ENCODE measurements around the gene VDAC2.

The VDAC2 gene

DNA sequence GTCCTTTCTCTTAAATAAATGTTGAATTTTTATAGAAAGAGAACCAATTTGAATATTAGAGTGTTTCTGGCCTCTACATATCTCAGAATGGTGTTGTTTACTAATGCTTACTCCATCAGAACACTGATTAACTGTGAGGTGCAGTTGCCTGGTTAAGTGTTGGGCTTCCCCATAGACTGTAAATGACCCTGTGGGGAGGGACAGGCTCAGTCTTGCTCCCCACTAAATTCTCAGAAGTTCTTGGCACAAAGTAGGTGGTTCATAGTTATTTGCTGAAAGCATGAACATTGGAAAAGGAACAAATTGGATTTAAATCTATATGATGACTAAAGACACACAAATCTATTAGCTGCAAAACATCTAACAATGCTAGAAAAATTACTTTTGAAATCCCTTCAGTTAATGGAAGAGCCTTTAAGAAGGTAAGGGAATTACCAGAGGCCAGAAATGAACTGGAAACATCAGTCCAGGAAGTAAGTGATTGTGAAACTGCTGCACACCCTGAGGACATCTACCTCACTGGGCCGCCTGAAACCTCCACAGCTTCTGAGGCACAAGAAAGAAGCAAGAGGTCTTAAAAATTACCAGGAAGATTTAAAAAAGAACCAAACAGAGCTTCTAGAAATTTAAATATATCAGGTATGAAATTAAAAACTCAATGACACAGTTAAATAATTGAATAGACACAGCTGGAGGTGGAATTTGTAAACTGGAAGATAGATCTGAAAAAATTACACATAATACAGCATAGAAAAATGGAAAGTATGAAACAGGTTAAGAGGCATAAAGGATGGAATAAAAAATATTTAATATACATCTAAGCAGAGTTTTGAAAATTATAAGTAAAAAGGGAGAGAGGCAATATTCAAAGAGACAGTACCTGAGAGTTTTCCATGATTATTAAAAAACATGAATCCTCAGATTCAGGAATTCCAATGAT is 43.0 kb downstream of the VDAC2 start:
- DNase-seq (ENCODE audit: low spot score), result no peak

DNA sequence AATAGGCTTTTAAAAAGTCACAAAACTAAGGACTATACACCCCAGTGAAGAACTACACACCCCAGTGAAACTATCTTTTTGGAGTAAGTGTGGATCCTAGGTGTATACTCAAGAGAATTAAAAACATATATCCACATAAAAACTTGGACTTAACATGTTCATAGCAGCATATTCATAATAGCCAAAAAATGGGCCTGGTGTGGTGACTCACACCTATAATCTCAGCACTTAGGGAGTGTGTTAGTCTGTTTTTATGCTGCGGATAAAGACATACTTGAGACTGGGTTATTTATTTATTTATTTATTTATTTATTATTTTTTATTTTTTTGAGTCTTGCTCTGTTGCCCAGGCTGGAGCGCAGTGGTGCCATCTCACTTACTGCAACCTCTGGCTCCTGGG is 44.1 kb downstream of the VDAC2 start:
- no peak for DNase-seq (ENCODE audit: low spot score)

DNA sequence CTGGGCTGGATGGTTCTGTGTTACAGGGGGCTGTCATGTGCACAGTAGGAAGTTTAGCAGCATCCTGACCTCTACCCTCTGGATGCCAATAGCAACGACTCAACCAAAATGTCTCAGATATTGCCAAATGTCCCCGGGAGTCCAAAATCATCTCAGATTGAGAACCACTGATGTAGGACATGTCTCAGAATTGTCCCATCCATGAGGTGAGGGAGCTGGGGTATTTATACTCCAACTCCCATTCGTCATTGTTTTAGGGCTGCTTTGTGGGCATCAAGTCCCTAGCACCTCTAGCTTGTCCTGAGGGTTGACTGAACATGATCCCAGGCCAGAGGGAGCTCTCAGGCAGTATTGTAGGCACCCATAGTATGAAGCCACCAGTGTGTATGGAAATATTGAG is 50.4 kb downstream of the VDAC2 start:
- no peak for DNase-seq (ENCODE audit: low spot score)

DNA sequence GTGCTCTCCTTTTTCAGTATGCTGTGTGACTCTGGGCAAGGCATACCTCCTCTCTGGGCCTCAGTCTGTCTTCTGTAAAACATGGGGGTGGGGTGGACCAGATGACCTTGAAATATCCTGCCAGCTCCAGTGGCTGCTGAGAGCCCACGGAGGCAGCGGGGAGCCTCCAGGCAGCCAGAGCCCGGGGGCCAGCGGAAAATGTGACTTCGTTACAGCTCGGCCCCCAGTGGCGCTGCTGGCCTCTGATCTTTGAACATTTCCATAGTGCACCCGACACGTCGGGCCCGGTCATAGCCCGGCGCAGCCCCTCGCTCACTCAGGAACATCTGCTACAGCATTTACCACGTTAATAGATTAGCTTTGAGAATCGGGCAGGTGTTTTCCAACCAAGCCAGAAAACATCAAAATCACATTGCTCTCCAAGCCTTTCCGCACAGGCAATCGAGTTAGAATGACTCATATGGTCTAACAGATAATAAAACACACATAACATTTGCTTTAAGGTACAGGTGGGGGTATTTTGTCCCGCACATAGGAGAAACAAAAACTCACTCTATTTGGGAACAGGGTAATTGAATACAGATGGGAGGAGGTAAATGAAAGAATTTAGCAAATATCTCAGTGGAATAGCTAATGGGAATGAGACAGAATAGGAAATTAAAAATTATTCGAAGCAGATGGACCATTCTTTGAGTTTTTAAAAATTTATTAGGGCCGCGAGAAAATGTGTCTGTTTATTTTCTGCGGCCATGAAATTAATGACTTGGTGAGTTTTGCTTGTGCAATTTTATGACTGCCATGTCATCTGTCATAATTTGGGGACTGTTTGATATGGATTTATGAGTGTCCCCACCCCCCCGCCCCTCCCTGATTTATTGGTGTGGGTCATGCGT is 51.5 kb downstream of the VDAC2 start:
- DNase-seq (ENCODE audit: low spot score), result no peak

DNA sequence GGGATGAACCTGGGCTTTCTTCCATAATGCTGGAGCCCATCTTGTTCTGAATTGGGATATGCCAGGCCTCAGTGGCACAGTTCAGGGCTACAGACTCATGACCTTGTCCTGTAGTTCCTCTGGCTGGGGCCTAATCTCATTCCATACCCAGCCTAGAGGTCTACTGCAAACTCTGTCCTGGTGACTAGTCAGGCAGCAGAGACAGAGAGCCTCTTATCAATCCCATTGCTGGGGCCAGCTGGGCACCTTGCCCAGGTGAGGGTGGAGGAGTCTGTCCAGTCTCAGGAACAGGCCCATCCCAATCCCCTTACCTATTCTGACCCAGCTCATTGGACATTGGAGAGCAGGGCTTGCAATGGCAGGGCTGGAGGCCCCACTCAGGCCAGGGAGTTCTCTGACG is 53.2 kb downstream of the VDAC2 start:
- no peak for DNase-seq (ENCODE audit: low spot score)

DNA sequence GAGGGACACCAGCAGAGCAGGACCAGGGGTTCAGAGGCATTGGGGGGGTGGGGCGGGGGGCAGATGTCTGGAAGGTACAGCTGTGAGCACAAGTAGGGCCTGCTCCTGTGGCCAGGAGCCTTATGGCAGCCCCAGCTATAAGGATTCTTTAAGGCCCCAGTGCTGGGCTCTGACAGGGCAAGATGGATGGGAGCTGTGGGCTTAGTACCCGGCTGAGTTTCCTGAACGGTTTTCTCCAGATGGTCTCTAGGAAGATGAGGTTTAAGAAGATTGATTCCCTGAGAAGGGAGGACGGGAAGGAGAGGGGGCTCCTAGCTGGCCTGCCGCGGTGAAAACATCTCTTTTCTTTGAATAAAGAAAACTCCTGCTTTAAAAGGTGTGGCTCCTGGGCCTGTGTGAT is 55.3 kb downstream of the VDAC2 start:
- no peak for DNase-seq (ENCODE audit: low spot score)

DNA sequence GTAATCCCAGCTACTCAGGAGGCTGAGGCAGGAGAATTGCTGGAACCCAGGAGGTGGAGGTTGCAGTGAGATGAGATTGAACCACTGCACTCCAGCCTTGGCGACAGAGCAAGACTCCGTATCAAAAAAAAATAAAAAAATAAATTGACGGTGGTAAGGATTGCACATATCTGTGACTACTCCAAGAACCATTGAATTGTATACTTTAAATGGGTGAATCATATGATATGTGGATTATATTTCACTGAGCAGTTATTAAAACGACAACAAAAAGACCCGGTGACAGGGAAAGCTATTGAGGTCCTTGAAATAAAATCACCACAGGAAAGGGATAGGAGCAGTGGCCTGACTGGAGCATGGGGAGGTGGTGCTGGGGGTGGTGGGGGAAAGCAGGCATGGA is 56.3 kb downstream of the VDAC2 start:
- DNase-seq (ENCODE audit: low spot score), result no peak

DNA sequence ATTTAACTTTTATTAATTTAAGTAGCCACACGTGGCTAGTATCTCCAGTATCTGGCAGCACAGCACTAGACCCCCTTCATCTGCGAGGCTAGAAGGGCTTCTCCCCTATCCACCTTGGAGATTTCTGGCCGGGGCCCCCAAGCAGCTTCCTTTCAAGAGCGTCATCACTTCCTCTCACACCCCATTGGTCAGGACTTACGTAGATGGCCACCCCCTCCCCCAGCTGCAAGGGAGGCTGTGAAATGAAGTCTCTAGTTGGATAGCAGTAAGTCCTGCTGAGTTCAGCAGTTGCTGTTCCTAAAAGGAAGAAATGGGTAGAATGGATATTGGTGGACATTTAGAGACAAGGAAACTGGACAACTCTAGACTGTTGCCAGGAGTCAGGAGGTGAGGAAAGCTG is 59.0 kb downstream of the VDAC2 start:
- no peak for DNase-seq (ENCODE audit: low spot score)

DNA sequence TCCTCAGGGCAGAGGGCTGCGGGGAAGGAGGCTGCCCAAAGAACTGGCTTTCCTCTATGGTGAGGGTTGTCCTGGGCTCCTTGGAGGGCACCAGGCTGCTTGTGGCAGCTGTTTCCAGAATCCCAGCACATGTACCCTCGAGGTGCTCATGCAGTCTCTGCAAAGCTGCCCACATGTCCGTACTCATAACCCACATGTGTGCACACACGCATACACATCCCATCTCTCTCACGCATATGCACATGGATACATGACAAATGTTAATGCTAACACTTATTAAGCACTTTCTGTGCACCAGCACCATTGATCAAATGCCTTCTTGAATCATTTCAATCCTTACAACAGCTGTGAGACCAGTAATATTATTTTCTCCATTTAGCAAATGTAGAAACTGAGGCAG is 61.5 kb downstream of the VDAC2 start:
- no peak for DNase-seq (ENCODE audit: low spot score)

DNA sequence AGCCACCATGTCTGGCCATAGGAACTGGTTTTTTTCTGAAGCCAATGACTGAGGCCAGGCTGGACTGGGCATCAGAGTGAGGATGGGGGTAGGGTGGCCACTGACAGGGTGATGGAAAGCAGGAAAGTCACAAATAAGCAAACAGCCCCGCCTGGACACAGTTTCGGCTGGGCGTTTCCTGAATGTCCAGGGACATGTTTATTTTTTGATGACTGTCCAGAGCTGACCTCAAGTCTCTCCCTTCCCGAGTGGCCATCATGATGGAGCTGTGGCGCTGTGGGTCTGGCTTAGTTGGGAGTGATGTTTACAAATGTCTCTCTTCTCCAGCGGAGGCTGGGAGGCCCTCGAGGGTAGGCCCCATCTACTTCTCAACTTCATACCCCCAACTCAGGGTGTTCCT is 62.3 kb downstream of the VDAC2 start:
- no peak for DNase-seq (ENCODE audit: low spot score)

DNA sequence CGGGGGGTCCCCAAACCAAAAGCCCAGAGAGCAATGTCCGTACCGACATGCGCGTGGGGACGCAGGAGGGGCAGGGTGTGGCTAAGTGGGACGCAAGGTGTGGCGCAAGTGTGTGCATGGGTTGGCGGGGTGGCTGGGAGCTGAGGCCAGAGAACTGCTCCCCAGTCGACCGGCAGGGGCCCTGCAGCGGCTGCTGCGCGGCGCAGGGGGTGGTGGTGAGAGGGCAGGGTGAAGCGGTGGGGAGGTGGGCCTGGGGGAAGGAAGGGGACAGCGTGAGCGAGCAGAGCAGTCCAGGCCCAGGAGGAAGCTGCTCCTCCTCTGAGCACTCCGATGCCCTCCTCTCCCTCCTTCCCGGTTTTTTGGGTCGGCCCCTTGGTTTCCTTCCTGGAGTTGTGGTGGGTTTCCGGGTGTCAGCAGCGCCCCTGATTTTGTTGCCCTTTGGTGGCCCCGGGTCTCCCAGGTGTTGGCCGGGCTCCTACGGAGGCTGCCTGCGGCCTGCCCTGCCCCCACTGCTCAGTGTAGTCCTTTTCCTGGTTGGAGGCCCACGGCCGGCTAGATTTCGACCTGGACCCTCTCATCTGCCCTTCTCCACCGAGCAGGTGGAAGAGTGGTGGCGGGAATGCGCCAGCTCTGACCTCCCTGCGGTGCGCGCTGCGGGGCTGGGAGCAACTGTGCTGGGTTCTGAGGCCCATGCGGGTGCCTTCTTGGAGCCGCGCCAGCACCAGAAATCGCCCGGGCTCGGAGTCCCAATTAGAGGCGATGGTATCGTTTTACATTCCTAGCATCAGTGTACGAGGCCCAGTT is 65.7 kb downstream of the VDAC2 start:
- no peak for DNase-seq (ENCODE audit: low spot score)

DNA sequence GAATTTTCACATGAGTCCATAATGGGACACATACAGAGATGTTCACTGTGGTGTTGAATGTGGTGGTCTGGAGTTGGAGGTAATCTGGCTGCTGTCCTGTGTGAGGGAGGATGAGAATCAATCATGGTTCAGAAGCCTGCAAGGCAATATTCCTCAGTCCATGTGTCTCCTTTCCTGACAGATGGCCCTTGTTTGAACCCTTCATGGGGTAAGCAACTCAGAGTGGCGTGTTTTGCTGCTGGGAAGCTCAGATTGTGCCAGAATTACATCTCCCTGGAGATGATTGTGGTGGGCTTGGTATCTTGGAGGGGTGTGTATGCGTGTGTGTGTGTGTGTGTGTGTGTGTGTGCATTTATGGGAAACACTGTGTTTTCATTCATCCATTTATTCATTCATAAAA is 69.6 kb downstream of the VDAC2 start:
- no peak for DNase-seq (ENCODE audit: low spot score)
